PFSK-1 (cell line): Measurements from ENCODE around the gene UBA7.

Experiments used
- POLR2AphosphoS5 ChIP-seq: IDR thresholded peaks from 2 replicates; pipeline ENCODE4 v1.6.1; 2012; ENCODE audit warnings: low read depth, mild to moderate bottlenecking, control low read depth, low read length, moderate library complexity
- SIN3A ChIP-seq: IDR thresholded peaks from 2 replicates; pipeline ENCODE4 v1.6.1; 2012; ENCODE audit warnings: mild to moderate bottlenecking, low read length, moderate library complexity, borderline replicate concordance; ENCODE audit not compliant: insufficient read depth
- TAF1 ChIP-seq: IDR thresholded peaks from 2 replicates; pipeline ENCODE4 v1.6.1; 2012; ENCODE audit warnings: low read length, control low read depth, borderline replicate concordance; ENCODE audit not compliant: insufficient read depth
- TF ChIP-seq, protein P1 (sequence below), 2 experiments: IDR thresholded peaks; 2 replicates each; pipeline versions ENCODE4 v1.6.1 to v1.8.0; 2011 to 2012; ENCODE audit warnings: low read depth in 2 of 2, low read length in 2 of 2, control low read depth in 1 of 2, inconsistent platforms in 1 of 2, mild to moderate bottlenecking in 1 of 2, moderate library complexity in 1 of 2; ENCODE audit not compliant: insufficient read depth in 1 of 2

DNA sequence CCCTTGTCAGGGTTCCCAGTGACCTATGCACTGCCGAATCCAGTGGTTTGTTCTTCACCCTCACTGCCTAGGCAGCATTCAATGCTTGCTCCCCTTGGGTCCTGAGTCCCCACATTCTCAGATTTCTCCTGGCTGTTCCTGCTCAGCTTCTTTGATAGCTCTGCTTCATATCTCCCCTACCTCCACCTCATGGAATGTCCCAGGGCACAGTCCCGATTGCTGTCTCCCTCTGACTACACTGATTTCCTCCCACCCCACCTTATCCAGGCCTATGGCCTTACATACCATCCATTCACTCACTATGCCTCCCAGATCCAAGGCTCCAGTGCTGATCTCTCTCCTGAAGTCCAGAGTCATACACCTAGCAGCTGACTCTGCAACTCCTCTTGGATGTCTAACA lies 12.6 kb downstream of the UBA7 start:
- TF ChIP-seq TAF1 (no peak), SIN3A (no peak), POLR2AphosphoS5 (no peak)
- TF ChIP-seq, protein P1, sequence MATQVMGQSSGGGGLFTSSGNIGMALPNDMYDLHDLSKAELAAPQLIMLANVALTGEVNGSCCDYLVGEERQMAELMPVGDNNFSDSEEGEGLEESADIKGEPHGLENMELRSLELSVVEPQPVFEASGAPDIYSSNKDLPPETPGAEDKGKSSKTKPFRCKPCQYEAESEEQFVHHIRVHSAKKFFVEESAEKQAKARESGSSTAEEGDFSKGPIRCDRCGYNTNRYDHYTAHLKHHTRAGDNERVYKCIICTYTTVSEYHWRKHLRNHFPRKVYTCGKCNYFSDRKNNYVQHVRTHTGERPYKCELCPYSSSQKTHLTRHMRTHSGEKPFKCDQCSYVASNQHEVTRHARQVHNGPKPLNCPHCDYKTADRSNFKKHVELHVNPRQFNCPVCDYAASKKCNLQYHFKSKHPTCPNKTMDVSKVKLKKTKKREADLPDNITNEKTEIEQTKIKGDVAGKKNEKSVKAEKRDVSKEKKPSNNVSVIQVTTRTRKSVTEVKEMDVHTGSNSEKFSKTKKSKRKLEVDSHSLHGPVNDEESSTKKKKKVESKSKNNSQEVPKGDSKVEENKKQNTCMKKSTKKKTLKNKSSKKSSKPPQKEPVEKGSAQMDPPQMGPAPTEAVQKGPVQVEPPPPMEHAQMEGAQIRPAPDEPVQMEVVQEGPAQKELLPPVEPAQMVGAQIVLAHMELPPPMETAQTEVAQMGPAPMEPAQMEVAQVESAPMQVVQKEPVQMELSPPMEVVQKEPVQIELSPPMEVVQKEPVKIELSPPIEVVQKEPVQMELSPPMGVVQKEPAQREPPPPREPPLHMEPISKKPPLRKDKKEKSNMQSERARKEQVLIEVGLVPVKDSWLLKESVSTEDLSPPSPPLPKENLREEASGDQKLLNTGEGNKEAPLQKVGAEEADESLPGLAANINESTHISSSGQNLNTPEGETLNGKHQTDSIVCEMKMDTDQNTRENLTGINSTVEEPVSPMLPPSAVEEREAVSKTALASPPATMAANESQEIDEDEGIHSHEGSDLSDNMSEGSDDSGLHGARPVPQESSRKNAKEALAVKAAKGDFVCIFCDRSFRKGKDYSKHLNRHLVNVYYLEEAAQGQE (IDR thresholded peaks at IDR 0.05; ENCODE audit: insufficient read depth in 1 of 2, low read depth in 2 of 2, low read length in 2 of 2): no peak
